ENCODE results near the gene MED12L.

- TF ChIP-seq, protein P1, sequence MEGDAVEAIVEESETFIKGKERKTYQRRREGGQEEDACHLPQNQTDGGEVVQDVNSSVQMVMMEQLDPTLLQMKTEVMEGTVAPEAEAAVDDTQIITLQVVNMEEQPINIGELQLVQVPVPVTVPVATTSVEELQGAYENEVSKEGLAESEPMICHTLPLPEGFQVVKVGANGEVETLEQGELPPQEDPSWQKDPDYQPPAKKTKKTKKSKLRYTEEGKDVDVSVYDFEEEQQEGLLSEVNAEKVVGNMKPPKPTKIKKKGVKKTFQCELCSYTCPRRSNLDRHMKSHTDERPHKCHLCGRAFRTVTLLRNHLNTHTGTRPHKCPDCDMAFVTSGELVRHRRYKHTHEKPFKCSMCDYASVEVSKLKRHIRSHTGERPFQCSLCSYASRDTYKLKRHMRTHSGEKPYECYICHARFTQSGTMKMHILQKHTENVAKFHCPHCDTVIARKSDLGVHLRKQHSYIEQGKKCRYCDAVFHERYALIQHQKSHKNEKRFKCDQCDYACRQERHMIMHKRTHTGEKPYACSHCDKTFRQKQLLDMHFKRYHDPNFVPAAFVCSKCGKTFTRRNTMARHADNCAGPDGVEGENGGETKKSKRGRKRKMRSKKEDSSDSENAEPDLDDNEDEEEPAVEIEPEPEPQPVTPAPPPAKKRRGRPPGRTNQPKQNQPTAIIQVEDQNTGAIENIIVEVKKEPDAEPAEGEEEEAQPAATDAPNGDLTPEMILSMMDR (IDR thresholded peaks at IDR 0.05; ENCODE audit: insufficient read depth, low read length): no peak
- TF ChIP-seq, protein P2, sequence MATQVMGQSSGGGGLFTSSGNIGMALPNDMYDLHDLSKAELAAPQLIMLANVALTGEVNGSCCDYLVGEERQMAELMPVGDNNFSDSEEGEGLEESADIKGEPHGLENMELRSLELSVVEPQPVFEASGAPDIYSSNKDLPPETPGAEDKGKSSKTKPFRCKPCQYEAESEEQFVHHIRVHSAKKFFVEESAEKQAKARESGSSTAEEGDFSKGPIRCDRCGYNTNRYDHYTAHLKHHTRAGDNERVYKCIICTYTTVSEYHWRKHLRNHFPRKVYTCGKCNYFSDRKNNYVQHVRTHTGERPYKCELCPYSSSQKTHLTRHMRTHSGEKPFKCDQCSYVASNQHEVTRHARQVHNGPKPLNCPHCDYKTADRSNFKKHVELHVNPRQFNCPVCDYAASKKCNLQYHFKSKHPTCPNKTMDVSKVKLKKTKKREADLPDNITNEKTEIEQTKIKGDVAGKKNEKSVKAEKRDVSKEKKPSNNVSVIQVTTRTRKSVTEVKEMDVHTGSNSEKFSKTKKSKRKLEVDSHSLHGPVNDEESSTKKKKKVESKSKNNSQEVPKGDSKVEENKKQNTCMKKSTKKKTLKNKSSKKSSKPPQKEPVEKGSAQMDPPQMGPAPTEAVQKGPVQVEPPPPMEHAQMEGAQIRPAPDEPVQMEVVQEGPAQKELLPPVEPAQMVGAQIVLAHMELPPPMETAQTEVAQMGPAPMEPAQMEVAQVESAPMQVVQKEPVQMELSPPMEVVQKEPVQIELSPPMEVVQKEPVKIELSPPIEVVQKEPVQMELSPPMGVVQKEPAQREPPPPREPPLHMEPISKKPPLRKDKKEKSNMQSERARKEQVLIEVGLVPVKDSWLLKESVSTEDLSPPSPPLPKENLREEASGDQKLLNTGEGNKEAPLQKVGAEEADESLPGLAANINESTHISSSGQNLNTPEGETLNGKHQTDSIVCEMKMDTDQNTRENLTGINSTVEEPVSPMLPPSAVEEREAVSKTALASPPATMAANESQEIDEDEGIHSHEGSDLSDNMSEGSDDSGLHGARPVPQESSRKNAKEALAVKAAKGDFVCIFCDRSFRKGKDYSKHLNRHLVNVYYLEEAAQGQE (IDR thresholded peaks at IDR 0.05; ENCODE audit: insufficient replicate concordance, low read depth): no peak
- TF ChIP-seq GABPA (IDR thresholded peaks at IDR 0.05; ENCODE audit: low read depth): no peak
These were observed 22.9 kb upstream of the MED12L start for GRCh38 chr3:151062611-151063010.
